OCI-LY3 (cell line): ENCODE measurements around the gene RAB26.
"Not testable (repeated sequence)": the region's sequence is repeated elsewhere in the genome, so short reads cannot be mapped to it uniquely, and the experiment has no call there.

Source experiments
- CTCF ChIP-seq: fragments of 200-600, 300-600 bp; sonication (generic); IDR thresholded peaks from 2 replicates; pipeline ENCODE4 v1.5.1; 2014; ENCODE audit warnings: antibody characterized with exemption, low read length, low read depth
- EZH2phosphoT487 ChIP-seq: fragments of 200-600 bp; shearing (Covaris generic); IDR thresholded peaks from 2 replicates; pipeline ENCODE4 v1.6.1; 2018; ENCODE audit warnings: antibody characterized with exemption, mixed run types, low read depth

DNA sequence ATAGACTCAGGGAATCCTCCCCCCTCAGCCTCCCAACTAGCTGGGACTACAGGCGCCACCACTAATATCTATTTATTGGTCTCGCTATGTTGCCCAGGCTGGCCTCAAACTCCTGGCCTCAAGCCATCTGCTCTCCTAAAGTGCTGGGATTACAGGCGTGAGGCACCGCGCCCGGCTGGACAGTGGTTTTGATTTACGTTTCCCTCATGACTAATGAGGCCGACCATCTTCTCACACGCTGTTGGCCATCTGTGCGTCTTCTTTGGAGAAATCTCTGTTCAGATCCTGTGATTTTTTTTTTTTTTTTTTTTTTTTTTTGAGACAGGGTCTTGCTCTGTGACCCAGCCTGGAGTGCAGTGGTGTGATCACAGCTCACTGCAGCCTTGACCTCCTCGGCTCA is 19.2 kb upstream of the RAB26 start:
- not testable (repeated sequence) for TF ChIP-seq CTCF, EZH2phosphoT487
